NCI-H82 treated with DMSO at 0.1 percent for 48 hours (cell line): ENCODE measurements around the gene KCNH2.

Source experiments
- DNase-seq: peaks from one replicate; lab custom pipeline; 2025; ENCODE audit not compliant: unreplicated experiment; lab: John Stamatoyannopoulos, UW

KCNH2 gene

DNA sequence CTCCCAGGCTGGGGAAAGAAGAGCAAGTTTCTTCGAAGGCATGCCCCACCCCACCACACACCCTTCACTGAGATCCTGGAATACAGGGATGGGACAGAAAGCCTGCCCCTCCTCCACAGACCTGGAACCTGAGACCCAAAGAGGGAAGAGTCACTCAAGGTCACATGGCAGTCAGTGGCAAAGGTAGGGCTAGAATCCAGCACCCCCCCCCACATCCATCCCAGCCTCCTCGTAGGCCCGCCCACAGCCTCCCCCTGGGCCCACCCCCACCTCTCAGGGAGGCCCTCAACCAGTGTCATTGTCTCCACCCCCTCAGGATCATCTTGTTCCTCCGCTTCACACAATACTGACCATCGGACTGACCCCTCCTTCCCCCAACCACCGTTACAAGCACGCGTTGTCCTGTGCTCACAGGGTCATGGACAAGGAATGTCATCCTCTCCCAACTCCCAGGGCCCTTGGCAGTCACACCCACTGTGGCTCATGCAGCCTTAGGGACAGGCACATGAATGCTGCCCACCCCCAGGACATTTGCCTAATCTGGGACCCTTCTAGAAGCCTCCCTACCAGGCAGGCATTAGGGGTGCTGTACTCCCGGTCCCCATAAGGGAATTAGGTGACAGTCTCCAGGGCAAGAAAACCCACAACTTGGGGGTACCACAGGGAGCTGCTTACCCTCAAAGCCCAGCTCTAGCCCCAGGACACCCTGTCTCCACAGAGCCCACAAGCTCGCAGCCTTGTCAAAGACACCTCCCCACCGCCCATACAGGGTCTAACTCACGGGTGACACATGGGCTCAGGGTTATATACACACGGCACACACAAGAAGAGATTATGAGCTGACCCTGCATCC, 1.4 kb downstream of the KCNH2 start:
- DNase-seq: peak; percentile 22

DNA sequence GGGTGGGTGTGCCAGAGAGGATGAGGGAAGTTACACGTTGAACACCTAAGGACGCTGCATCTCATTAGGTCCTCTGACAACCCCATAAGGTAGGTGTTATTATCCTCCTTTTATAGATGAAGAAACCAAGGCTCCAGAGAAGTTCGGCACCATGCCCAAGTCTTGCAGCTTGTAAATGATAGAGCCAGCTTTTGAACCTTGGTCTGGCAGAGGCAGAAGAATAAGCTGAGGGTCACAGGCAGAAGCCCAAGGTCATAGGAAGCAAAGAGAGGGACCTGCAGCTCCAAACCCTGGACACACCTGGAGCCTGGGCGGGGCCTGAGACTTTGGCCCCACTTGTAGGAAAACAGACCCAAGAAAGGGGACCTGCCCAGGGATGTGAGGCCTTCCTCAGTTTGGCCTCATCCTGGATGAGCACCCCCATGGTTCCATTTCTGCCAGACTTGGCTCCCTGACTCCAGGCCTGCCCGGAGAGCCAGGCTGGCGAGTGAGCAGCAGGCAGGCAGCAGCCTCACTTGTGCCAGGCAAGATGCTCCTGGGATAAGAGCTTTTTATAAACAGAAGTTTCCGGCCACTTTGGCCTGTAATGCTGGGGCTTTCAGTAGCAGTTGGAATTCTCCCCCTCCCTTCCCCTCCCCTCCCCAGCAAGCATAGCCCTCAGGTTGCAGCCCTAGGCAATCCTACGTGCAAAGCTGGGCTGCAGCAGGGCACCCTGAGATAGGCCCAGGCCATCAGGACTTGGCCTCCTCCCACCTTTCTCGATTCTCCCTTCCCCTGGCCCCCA, 2.4 kb downstream of the KCNH2 start:
- DNase-seq: no peak

DNA sequence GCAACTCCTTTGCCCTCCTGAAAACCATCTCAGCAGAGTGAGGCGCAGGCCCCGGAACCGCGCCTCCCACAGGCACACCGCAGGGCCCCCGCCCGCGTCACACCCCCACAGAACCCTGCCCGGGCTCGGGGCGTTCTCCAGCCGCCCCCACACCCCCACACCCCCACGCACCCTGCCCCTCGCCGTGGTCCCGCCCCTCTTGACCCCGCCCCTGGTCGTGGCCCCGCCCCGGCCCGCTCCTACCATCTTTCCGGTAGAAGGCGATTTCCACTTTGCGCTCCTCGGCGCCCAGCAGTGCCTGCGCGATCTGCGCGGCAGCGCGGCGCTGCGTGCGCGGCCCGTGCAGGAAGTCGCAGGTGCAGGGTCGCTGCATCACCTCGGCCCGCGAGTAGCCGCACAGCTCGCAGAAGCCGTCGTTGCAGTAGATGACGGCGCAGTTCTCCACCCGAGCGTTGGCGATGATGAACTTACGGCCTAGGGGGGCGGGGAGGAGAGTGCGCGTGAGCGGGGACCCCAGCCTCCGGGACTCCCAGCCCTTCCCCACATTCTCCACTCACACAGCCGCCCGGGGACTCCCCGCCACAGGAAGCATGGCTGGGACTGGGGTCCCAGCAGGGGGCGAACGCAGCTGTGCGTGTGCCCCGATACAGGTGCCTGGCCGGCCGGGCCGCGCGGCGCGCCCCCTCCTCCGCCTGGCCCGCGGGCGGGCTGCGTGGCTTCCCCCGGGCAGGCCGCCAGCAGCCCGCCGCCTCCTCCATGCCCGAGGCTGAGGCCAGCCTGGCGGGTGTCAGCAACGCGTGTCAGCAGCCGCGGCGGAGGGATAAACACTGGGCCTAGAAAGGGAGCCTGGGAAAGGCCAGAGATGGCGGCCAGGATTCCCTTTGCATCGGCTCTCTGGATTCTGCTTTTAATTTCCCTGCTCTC, 3.4 kb downstream of the KCNH2 start:
- DNase-seq: no peak

DNA sequence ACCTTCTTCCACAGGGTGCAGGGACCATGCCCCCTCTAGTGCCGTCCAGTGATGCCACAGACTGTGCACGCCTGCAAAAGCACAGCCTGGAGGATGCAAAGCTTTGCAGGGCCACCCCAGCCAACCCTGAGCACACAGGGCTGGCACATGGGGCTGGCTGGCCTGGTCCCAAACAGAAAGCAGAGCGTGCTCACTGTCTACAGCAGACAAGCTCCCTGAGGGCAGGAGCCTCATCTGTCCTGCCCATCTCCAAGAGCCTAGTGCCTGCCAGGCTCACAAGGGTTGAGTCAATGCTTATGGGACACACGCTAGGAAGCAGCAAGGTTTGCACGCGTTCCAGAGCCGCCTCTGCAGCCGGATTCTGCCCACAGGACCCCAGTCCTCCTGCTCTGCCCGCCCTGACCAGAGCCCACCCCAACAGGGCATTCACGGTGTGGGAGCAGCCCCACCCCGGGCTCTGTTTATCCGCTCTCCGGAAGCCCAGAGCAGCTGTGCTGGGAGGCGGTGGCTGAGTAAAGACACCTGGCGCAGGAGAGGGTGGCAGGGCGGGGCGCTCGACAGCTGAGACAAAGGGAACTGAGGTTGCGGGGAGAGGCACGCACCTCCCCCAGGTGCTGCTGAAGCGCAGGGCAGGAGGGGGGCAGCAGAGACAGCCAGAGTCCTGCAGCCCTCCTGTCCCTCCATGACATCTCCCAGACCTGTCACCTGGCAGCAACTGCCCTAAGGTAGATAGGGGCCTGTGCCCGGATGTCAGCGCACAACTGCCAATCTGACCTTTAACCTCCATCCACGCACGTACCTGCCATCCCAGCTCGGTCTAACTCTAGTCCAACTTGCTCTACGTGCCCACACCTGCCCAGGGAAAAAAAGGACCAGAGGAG, 4.3 kb downstream of the KCNH2 start:
- no peak for DNase-seq

DNA sequence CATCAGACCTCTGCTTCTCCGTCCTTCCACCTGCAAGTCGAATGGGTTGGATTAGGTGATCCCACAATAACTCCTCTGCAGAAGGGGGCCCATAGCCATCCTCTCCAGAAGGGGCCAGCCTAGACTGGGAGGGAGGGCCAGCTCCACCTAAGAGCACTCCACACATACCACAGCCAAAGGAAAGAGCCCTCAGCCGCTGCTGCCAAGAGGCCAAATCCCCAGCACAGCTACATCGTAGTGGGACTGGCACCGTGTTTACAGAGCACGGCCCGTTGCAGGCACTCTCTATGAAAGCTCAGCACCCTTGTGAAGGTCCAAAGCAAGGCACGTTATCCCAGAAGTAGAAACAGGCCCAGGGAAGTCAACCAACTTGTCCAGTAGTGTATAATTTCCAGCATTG, 5.4 kb downstream of the KCNH2 start:
- no peak for DNase-seq

DNA sequence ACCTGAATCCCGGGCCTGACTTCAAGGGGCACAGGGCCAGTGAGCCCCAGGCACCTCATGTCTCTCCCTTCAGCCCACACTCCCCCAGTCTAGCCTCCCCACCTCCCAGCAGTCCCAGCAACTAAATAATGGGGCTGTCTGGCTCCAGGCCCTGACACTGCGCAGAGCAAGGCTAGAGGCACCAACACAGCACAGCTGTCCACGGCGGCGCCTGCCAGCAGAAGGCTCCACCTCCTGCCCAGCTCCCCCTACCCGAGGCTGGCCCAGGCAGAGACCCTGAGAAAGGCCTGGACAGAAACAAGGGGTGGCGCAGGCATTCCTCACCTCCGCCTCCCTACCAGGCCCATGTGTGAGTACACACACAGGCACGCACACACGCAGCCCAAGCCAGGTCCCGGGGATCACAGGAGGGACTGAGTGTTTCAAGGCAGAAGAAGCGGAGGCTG, 6.1 kb downstream of the KCNH2 start:
- DNase-seq: no peak

DNA sequence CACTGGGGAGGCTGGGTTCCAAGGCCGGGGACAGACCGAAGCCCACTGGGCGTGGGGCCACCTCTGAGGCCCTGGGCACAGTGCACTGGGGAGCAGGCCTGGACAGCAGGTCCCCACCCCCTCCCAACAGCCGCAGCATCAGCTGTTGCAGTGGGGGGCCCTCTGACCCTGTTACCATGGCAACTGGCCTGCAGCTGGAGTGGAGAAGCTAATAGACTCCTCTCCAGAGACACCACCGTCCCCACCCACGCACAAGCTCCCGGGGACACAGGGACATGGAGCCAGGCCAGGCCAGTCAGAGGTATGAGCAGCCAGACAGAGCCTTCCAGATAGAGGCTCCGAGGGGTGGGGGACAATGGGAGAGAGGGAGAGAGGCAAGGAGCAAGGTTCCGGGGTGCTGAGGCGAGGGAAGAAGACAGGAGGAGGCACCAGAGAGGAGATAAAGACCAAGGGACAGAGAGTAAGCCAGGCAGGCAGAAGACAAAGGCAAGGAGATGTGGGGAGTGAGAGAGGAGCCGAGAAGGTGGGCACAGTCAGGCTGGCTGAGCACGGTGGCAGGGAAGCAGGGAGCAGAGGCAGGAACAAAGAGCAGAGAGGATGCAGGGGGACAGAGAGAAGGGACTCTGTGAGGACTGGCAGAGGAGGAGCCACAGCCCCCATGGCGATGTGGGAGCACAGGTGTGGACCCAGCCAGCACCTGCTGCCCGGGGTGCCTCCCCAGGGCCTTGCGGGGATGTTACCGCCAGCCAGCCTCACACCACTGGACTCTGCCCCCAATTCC, 6.7 kb downstream of the KCNH2 start:
- no peak for DNase-seq

DNA sequence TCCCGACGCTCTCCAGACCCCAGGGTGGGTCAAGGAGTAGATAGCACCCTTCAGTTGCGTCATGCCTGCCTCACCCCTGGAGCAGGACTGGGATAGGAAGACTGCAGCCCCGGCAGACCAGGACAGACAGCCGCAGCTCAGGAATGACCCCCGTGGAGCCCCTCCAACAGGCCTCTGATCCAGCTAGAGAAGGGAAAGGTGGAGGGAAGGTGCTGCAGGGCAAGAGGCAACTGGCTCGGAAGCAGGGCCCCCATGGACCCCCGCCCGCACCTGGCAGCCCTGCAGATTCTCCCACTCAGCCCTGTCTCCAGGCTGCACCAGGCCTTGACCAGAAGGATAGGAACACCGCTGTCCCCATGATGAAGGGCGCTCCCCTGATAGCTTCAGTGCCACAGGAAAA, 7.7 kb downstream of the KCNH2 start:
- DNase-seq: no peak

DNA sequence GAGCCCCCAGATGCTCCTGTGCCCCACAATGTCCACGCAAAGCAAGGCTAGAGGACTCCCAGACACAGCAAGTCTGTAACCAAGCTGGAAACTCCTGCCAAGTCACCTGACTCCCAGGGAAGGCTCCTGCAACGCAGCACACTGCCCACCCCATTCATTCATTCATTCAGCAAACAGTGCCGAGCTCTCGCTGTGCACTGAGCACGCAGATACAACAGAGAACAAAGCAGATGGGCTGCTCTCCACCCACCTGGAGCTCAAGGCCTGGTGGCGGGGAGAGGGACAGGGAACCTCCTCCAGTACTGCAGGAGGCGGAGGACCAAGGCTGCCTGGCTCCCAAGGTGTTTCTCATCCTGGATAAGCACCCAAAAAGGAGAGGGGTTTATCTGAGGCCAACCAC, 8.6 kb downstream of the KCNH2 start:
- no peak for DNase-seq

DNA sequence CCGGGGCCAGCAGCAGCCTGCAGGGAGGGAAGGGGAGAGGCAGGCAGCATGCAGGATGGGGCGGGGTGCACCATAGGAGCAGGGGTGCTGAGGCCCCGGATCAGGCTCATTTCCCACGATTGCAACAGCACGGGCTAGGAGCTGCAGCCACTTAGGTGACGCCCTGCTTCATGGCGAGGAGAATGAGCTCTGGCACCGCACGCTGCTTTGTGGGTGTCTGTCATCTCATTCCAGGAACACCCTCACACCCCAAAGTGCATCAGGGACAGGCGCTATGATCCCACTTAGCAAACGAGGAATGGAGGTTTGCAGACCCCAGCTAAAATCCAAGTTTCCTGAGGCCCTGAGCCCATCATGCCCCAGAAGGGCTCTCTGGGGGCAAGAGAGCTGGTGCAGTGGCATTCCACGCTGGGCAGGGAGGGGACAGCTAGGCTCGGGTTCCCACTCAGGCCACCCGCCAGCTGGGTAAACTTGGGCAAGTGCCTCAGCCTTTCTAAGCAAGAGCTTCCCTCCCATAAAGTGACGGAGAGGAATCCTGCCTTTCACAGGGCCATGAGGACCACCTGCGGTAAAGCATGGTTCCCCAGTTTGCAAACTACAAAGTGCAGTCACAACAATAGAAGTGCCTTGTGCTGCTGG, 9.3 kb downstream of the KCNH2 start:
- no peak for DNase-seq

DNA sequence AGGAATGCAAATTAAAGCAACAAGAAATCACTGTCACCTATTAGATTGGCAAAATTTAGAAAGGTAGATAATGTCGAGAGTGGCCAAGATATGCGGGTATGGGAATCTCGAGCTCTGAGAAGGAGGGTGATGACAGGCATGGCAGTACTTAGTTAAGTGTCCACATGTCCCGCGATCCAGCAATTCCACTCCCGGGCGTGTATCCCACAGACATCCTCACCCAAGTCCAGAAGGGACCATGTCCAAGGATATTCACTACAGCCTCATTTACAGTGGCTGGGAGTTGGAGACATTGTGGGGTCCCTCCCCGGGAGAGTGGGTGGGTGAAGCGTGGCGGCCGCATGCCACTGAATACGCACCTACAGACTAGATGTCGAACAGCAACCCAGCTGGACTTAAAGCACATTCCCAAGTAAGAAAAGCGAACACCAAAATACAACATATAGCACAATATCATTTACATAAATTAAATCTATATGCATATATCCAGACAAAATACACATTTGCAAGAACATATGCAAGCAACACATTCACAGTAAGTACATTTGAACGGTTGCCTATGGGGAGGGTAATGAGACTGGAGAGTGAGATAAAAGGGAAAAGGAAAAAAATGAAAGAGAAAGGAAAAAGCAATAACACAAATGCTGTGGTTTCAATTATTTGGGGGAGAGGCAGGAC, 9.9 kb downstream of the KCNH2 start:
- DNase-seq: no peak

DNA sequence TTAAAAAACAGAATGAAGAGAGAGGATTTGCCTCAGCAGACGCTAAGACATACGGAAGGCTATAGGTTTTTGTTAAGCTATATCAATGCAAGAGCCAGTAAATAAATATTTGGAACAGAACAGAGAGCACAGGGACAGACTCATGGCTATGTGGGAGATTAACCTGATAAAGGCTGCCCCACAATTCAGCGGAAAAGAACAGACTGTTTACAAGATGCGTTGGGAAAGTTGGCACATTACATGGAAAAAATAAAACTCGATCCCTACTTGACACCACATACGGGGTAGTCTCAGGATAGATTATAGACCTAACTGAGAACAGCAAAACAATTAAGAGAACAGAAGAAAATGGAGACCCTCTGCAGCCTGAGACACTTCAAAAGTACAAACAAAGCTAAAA, 10.8 kb downstream of the KCNH2 start:
- no peak for DNase-seq

DNA sequence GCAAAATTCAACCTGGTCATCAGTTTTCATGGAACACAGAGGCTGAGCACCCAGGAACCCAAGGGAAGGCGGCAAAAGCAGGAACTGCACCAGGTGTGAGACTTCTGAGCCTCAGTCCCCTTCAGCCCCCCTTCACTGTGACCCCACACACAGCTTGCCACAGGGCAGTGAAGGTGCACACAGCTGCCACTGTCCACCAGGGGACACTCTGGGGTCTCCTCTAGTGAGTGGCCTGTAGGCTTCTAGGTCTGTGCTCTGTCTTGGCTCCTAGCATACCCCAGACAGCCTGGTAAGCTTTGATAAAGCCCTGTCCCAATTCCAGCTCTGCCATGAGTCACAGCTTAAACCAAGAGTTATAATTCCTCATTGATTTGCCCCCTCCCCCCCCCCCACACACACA, 12.1 kb downstream of the KCNH2 start:
- no peak for DNase-seq

DNA sequence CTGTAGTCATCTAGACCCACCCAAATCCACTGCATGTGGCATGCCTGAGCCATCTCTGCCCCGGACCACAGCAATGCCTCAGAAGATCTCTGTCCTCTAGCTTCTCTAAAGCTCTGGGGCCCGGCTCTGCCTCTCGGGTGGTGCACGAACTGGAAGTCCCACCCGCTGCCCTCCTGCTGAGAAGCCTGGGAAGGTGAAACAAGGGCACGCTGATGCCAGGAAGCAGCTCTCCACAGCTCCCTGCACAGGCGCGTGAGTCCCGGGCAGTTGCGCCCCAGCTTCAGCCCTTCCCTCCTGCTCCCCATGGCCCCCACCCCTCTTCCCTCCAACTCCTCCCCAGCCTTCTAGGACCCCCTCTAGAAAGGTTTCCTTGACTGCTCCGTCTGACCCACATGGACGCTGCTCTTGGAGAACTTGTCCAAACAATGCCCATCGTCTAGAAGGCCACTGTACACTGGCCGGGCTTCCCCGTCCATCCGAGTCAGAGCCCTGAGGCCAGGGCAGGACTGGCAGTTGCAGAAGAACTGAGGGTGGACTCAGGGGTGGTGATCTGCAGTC, 12.8 kb downstream of the KCNH2 start:
- no peak for DNase-seq

DNA sequence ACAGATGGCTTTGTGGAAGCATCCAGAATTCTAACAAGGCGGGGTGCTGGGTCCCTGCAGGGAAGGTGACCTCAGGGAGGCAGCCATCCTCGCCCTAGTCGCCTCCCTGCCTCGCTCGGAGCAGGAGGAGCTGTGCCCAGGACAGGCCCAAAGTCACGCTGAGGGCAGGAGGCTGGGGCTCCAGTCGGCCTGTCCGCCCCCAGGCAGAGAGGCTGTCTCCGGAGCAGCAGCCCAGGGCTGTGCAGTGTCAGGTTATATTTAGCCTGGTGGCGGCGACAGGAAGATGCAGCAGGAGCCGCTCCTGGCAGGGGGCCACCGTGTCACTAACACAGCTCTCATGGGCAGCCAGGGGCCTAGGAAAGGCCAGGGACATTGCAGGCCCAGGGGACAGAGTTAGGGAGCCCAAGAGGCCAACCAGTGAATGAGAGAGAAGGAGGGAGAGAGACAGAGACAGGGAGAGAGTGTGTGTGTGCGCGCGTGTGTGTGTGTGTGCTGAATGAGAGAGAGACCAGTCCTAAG, 13.5 kb downstream of the KCNH2 start:
- no peak for DNase-seq

DNA sequence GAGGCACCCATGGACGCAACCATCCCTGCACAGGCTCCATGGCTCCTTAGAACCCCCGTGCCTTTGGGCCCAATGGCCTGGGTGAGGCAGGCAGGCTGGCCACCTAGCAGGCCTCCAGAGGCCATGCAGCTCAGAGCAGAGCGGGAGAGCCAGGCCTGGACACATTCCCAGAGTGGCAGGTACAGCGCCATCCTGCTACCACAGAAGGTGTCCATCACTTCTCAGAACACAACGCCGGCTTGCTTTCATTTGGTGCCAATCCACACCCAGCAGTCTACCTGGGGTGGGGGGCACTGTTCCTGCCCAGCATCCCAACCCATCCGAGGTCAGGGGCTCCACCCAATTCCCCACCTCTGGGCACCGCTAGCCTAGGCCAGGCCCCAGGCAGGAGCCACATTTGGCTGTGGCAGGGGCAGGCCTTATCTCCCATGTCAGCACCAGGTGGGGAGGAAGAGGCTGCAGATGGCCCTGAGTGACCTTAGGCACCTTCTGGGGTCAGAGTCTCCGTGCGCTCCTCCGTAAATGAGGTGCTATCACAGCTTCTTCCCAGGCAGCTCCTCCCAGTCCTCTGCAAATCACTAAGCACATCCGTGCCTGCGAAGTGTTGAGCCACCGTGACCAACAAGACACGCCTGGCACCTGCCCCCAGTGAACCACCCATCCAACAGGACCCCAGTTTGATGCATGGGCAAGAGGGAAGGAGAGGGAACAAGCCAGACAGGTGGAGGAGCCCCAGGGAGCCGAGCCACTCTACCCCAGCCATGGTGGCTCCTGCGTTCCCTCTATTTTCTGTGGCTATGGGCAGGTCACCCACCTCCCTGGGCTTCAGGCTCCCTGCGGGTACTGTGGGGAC, 14.2 kb downstream of the KCNH2 start:
- DNase-seq: no peak
